NCI-H1048 (cell line): ENCODE results near the gene ARL8A.
"Not testable (repeated sequence)": the region's sequence is repeated elsewhere in the genome, so short reads cannot be mapped to it uniquely, and the experiment has no call there.

ENCODE experiments used
- DNase-seq: peaks from one replicate; lab custom pipeline; 2025; lab: John Stamatoyannopoulos, UW

Gene ARL8A

GRCh38 chr1:202144402-202145067 lies at the start of gene ARL8A:
Gene ARL8A (minus strand): TSS chr1:202144737. CDS start chr1:202144572, 165 bp downstream.
- peak; percentile 47 for DNase-seq

GRCh38 chr1:202194328-202194648 lies 49.8 kb upstream of the ARL8A start:
- DNase-seq = no peak

- no peak for DNase-seq
Observed at GRCh38 chr1:202193614-202194327, 49.2 kb upstream of the ARL8A start, which contains the start of gene LGR6. Gene LGR6 (plus strand): TSS chr1:202193799. CDS start chr1:202193990, 191 bp downstream.

- DNase-seq = peak; percentile 58
Observed at GRCh38 chr1:202192770-202193613, 48.5 kb upstream of the ARL8A start.

- DNase-seq = not testable (repeated sequence)
Observed at GRCh38 chr1:202191391-202191790, 46.9 kb upstream of the ARL8A start.

GRCh38 chr1:202189918-202190715 lies 45.6 kb upstream of the ARL8A start:
- no peak for DNase-seq

GRCh38 chr1:202189001-202189790 lies 44.7 kb upstream of the ARL8A start:
- DNase-seq = peak; percentile 73

GRCh38 chr1:202187697-202188407 lies 43.3 kb upstream of the ARL8A start:
- DNase-seq = no peak

GRCh38 chr1:202187041-202187671 lies 42.6 kb upstream of the ARL8A start:
- no peak for DNase-seq

- DNase-seq = no peak
Observed at GRCh38 chr1:202186327-202186726, 41.8 kb upstream of the ARL8A start.

- peak; percentile 84 for DNase-seq
Observed at GRCh38 chr1:202184750-202185460, 40.4 kb upstream of the ARL8A start.

GRCh38 chr1:202182040-202182877 lies 37.7 kb upstream of the ARL8A start:
- no peak for DNase-seq

- no peak for DNase-seq
Observed at GRCh38 chr1:202181586-202181985, 37.0 kb upstream of the ARL8A start.

- DNase-seq = not testable (repeated sequence)
Observed at GRCh38 chr1:202180751-202181139, 36.2 kb upstream of the ARL8A start.

- DNase-seq = no peak
Observed at GRCh38 chr1:202179828-202180750, 35.6 kb upstream of the ARL8A start.

- no peak for DNase-seq
Observed at GRCh38 chr1:202176949-202177927, 32.7 kb upstream of the ARL8A start.
